Stimulated activated CD8-positive, alpha-beta memory T cell treated with anti-CD3 and anti-CD28 coated beads, Interleukin-15, amount 100 ng/mL, for 1 hour (primary cell): Measurements from ENCODE around the gene AICDA.
A peak's percentile ranks its signal among the peaks of the same experiment; 100 is the strongest.
"Not testable (repeated sequence)": the region's sequence is repeated elsewhere in the genome, so short reads cannot be mapped to it uniquely, and the experiment has no call there.

Experiments
- DNase-seq: peaks from one replicate; pipeline ENCODE4 v3.0.0-alpha.2; 2020; ENCODE audit warnings: low read depth

The AICDA gene

GRCh38 chr12:8612629-8613028, at the start of gene AICDA:
Gene AICDA, minus strand, starts transcription at chr12:8612859. Its CDS starts 92 bp downstream, at chr12:8612767.
- no peak for DNase-seq

- no peak for DNase-seq
Measured at GRCh38 chr12:8661751-8662150, 49.1 kb upstream of the AICDA start.

- DNase-seq = no peak
Measured at GRCh38 chr12:8661016-8661415, 48.4 kb upstream of the AICDA start.

- no peak for DNase-seq
Measured at GRCh38 chr12:8658346-8658745, 45.7 kb upstream of the AICDA start.

- DNase-seq = no peak
Measured at GRCh38 chr12:8655421-8655820, 42.8 kb upstream of the AICDA start.

GRCh38 chr12:8648576-8649205, 36.0 kb upstream of the AICDA start:
- peak; percentile 4 for DNase-seq

- DNase-seq = no peak
Measured at GRCh38 chr12:8647968-8648367, 35.3 kb upstream of the AICDA start.

GRCh38 chr12:8644345-8645248, 31.9 kb upstream of the AICDA start:
- DNase-seq = peak; percentile 6

GRCh38 chr12:8642775-8643174, 30.1 kb upstream of the AICDA start:
- DNase-seq = no peak

GRCh38 chr12:8639936-8640335, 27.3 kb upstream of the AICDA start:
- DNase-seq = no peak

- no peak for DNase-seq
Measured at GRCh38 chr12:8638951-8639350, 26.3 kb upstream of the AICDA start.

GRCh38 chr12:8637666-8638065, 25.0 kb upstream of the AICDA start:
- DNase-seq = no peak

GRCh38 chr12:8637244-8637643, 24.6 kb upstream of the AICDA start:
- no peak for DNase-seq

- no peak for DNase-seq
Measured at GRCh38 chr12:8636581-8636980, 23.9 kb upstream of the AICDA start.

- DNase-seq = not testable (repeated sequence)
Measured at GRCh38 chr12:8636007-8636346, 23.3 kb upstream of the AICDA start.

- not testable (repeated sequence) for DNase-seq
Measured at GRCh38 chr12:8635342-8636006, 22.8 kb upstream of the AICDA start.

- DNase-seq = no peak
Measured at GRCh38 chr12:8630131-8630530, 17.5 kb upstream of the AICDA start.

- no peak for DNase-seq
Measured at GRCh38 chr12:8629486-8630033, 16.9 kb upstream of the AICDA start.

GRCh38 chr12:8628731-8629130, 16.1 kb upstream of the AICDA start:
- DNase-seq = no peak

- DNase-seq = not testable (repeated sequence)
Measured at GRCh38 chr12:8624750-8625149, 12.1 kb upstream of the AICDA start.

GRCh38 chr12:8622646-8623045, 10.0 kb upstream of the AICDA start:
- no peak for DNase-seq

- DNase-seq = no peak
Measured at GRCh38 chr12:8615206-8615605, 2.5 kb upstream of the AICDA start.

GRCh38 chr12:8613881-8614280, 1.2 kb upstream of the AICDA start:
- DNase-seq = not testable (repeated sequence)
